Keratinocyte (primary cell): ENCODE measurements around the gene ZBTB8OS. TPM values are rescaled to one million over a fixed set of nuclear protein-coding genes. Genes with fewer than 3 reads are reported as not detected.

Experiments used
- DNase-seq: peaks from one replicate; pipeline ENCODE4 v3.0.0-alpha.2; 2011; ENCODE audit warnings: low read depth, missing footprints, low spot score
- FAIRE-seq: peaks from 2 replicates; lab custom pipeline; 2011; peaks lifted over from hg19 to GRCh38; lab: Jason Lieb, UNC
- H2AFZ ChIP-seq: 2 replicates; pipeline ENCODE4 v1.6.0; 2012; ENCODE audit warnings: low read length, control low read depth, inconsistent platforms; ENCODE audit not compliant: control insufficient read depth
- H3K27ac ChIP-seq: 2 replicates; pipeline ENCODE4 v1.5.1; 2011; ENCODE audit warnings: low read length; ENCODE audit not compliant: control insufficient read depth, insufficient read depth
- H3K27me3 ChIP-seq: 3 replicates; pipeline ENCODE4 v1.6.0; 2011; ENCODE audit warnings: low read length; ENCODE audit not compliant: control insufficient read depth, insufficient read depth; ENCODE audit errors: extremely low read depth
- H3K36me3 ChIP-seq, 2 experiments: 2 replicates in 1 of 2; 3 replicates in 1 of 2; pipeline ENCODE4 v1.5.1; 2011; ENCODE audit warnings: low read length in 2 of 2, mild to moderate bottlenecking in 1 of 2; ENCODE audit not compliant: control insufficient read depth in 2 of 2, insufficient read depth in 2 of 2; ENCODE audit errors: extremely low read depth in 1 of 2
- H3K4me1 ChIP-seq: 3 replicates; pipeline ENCODE4 v1.5.1; 2011; ENCODE audit warnings: low read length; ENCODE audit not compliant: control insufficient read depth, insufficient read depth; ENCODE audit errors: extremely low read depth
- H3K4me2 ChIP-seq: 3 replicates; pipeline ENCODE4 v1.6.0; 2011; ENCODE audit warnings: low read depth, low read length; ENCODE audit not compliant: control insufficient read depth, insufficient read depth; ENCODE audit errors: extremely low read depth
- H3K4me3 ChIP-seq, 3 experiments: fragments of 200-600 bp in 1 of 3; sonication (generic) in 1 of 3; 2 replicates in 2 of 3; 3 replicates in 1 of 3; pipeline ENCODE4 v1.5.1; 2011 to 2016; ENCODE audit warnings: low read length in 3 of 3, mild to moderate bottlenecking in 3 of 3, control low read depth in 2 of 3, inconsistent platforms in 1 of 3, low read depth in 1 of 3, mixed read lengths in 1 of 3, mixed run types in 1 of 3, moderate library complexity in 1 of 3; ENCODE audit not compliant: control insufficient read depth in 2 of 3, insufficient read depth in 2 of 3; ENCODE audit errors: extremely low read depth in 1 of 3
- H3K79me2 ChIP-seq: 2 replicates; pipeline ENCODE4 v1.6.0; 2012; ENCODE audit warnings: low read length; ENCODE audit not compliant: control insufficient read depth, insufficient read depth
- H3K9ac ChIP-seq: 3 replicates; pipeline ENCODE4 v1.6.0; 2011; ENCODE audit warnings: low read length; ENCODE audit not compliant: control insufficient read depth, insufficient read depth; ENCODE audit errors: extremely low read depth
- H3K9me1 ChIP-seq: 3 replicates; pipeline ENCODE4 v1.6.0; 2011; ENCODE audit warnings: low read length; ENCODE audit not compliant: control insufficient read depth, insufficient read depth; ENCODE audit errors: extremely low read depth
- H3K9me3 ChIP-seq: 2 replicates; pipeline ENCODE4 v1.5.1; 2012; ENCODE audit warnings: low read depth, low read length; ENCODE audit not compliant: control insufficient read depth
- H4K20me1 ChIP-seq: 3 replicates; pipeline ENCODE4 v1.6.0; 2011; ENCODE audit warnings: low read length; ENCODE audit not compliant: control insufficient read depth, insufficient read depth; ENCODE audit errors: extremely low read depth
- EZH2 ChIP-seq: IDR thresholded peaks from one replicate; pipeline ENCODE4 v1.6.1; 2012; ENCODE audit warnings: inconsistent platforms, mild to moderate bottlenecking, low read length, moderate library complexity
- dilution Hi-C: fragments of 300-500 bp; cut with MboI; formaldehyde crosslinking; loops from one replicate; pipeline ENCODE4 v1.7.0; 2020; ENCODE audit warnings: low sequenced_read_pairs; ENCODE audit not compliant: extremely low pct_ligation_motif_present
- polyA plus RNA-seq, 5 experiments: library from polyadenylated mRNA; depleted of rRNA in 3 of 5; stranded (reverse) in 3 of 5; stranded (forward) in 1 of 5; unstranded in 1 of 5; fragments of >200 nt; gene quantifications; 1 replicate in 1 of 5; 2 replicates in 3 of 5; 3 replicates in 1 of 5; pipeline versions ENCODE4 v1.2.1 to v1.2.3, GENCODE V29; 2011 to 2012; ENCODE audit warnings: missing spikeins in 2 of 5, low read depth in 1 of 5, low replicate concordance in 1 of 5
- TF ChIP-seq, protein P1 (sequence below), 3 experiments: IDR thresholded peaks in 1 of 3; conservative IDR thresholded peaks in 1 of 3; optimal IDR thresholded peaks in 1 of 3; 2 replicates in 2 of 3; 3 replicates in 1 of 3; pipeline versions ENCODE3 to v1.5.1; 2011; ENCODE audit warnings: low read length in 3 of 3, mild to moderate bottlenecking in 3 of 3, moderate library complexity in 2 of 3, control low read depth in 1 of 3, inconsistent platforms in 1 of 3; ENCODE audit not compliant: insufficient read depth in 2 of 3; ENCODE audit errors: extremely low read depth in 1 of 3

ZBTB8OS gene
- polyA plus RNA-seq, 1 donor (not counting 4 experiments of a cell fraction or from before 2014, with no cell fraction given): 87.5 TPM

DNA sequence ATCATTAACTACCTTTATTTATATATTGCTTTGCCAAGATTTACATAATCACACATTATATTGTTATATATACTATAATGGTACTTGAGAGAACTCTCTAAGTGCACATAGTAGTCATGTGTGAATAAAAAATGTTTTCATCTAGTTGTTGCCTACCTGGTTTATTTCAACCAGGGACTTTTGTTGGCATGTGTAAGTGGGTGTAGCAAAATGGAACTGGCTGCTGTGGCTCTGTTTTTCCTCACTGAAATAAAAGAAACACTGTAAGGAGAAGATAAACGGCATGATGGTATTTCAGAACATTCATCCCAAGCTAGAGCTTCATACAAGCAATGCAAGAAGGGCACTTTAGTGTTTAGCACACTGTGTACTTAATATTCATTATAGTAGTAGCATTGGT, 15.6 kb upstream of the ZBTB8OS start:
- Histone ChIP-seq H3K9me1 (no peaks in the 10 kb centered on the region), H3K4me3 (no peak overlapping the region), H3K79me2 (no peaks in the 10 kb centered on the region), H3K9ac (no peak overlapping the region), H3K4me1 (no peaks in the 10 kb centered on the region), H4K20me1 (no peaks in the 10 kb centered on the region), H3K4me2 (no peak overlapping the region), H3K36me3 (peaks cover 19 to 20% of the 10 kb centered on the region in 2 experiments), H3K27me3 (no peaks in the 10 kb centered on the region), H3K9me3 (no peaks in the 10 kb centered on the region), H3K27ac (no peak overlapping the region), H2AFZ (no peak overlapping the region)
- dilution Hi-C loops: no loop called here
- no peak for FAIRE-seq
- DNase-seq: no peak
- TF ChIP-seq, protein P1, sequence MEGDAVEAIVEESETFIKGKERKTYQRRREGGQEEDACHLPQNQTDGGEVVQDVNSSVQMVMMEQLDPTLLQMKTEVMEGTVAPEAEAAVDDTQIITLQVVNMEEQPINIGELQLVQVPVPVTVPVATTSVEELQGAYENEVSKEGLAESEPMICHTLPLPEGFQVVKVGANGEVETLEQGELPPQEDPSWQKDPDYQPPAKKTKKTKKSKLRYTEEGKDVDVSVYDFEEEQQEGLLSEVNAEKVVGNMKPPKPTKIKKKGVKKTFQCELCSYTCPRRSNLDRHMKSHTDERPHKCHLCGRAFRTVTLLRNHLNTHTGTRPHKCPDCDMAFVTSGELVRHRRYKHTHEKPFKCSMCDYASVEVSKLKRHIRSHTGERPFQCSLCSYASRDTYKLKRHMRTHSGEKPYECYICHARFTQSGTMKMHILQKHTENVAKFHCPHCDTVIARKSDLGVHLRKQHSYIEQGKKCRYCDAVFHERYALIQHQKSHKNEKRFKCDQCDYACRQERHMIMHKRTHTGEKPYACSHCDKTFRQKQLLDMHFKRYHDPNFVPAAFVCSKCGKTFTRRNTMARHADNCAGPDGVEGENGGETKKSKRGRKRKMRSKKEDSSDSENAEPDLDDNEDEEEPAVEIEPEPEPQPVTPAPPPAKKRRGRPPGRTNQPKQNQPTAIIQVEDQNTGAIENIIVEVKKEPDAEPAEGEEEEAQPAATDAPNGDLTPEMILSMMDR (optimal IDR thresholded peaks at IDR 0.05 in 1 of 3, IDR thresholded peaks at IDR 0.05 in 1 of 3, conservative IDR thresholded peaks at IDR 0.05 in 1 of 3; ENCODE audit: extremely low read depth in 1 of 3, insufficient read depth in 2 of 3, low read length in 3 of 3): no peak
- no peak for TF ChIP-seq EZH2

DNA sequence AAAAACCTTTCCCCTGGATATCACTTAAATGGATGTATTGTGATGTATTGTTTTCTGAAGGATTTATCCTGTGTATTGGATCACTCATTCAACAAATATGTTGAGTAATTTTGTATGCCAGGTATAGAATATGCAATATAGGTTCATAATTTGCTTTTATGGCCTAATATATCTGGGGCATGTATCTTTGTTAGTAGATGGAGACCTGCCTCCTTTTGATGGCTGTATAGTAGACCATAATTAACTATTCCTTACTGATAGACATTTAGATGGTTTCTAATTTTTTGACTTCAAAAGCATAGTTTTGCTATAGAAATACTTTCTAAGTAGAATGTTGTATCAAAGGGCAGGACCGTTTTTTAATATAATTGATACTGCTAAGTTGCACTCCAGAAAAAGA, 9.2 kb upstream of the ZBTB8OS start:
- H3K4me3 ChIP-seq: no peak overlapping the region
- DNase-seq (no peak), FAIRE-seq (no peak)
- TF ChIP-seq EZH2: no peak
- TF ChIP-seq, protein P1 (optimal IDR thresholded peaks at IDR 0.05 in 1 of 3, IDR thresholded peaks at IDR 0.05 in 1 of 3, conservative IDR thresholded peaks at IDR 0.05 in 1 of 3; ENCODE audit: extremely low read depth in 1 of 3, insufficient read depth in 2 of 3, low read length in 3 of 3): no peak
- peaks cover 26% of the 10 kb centered on the region for H3K79me2 ChIP-seq
- no peaks in the 10 kb centered on the region for H3K9me3 ChIP-seq
- no peaks in the 10 kb centered on the region for H3K4me1 ChIP-seq
- no peak overlapping the region for H3K9ac ChIP-seq
- no peaks in the 10 kb centered on the region for H4K20me1 ChIP-seq
- H2AFZ ChIP-seq: no peak overlapping the region
- H3K9me1 ChIP-seq: no peaks in the 10 kb centered on the region
- H3K36me3 ChIP-seq: peaks cover 15 to 24% of the 10 kb centered on the region in 2 experiments
- dilution Hi-C loops: no loop called here
- H3K4me2 ChIP-seq: no peak overlapping the region
- H3K27me3 ChIP-seq: no peaks in the 10 kb centered on the region
- H3K27ac ChIP-seq: no peak overlapping the region
